Upper lobe of right lung (tissue), 1 donor: Measurements from ENCODE around the gene PIGN. TPM values are rescaled to one million over a fixed set of nuclear protein-coding genes. Genes with fewer than 3 reads are reported as not detected.

ENCODE experiments used
- ATAC-seq: fragments of 200-7000 bp; cut with Tn5 transposase; one replicate; pipeline ENCODE4 v1.9.1; 2020; ENCODE audit warnings: mild to moderate bottlenecking, moderate library complexity
- DNase-seq: peaks from one replicate; pipeline ENCODE4 v3.0.0-alpha.2; 2020
- H3K27ac ChIP-seq: fragments of 200-600 bp; one replicate; pipeline ENCODE4 v1.8.0; 2022
- H3K27me3 ChIP-seq: fragments of 200-600 bp; one replicate; pipeline ENCODE4 v1.8.0; 2022; ENCODE audit warnings: mild to moderate bottlenecking
- H3K36me3 ChIP-seq: fragments of 200-600 bp; one replicate; pipeline ENCODE4 v1.8.0; 2022
- H3K4me1 ChIP-seq: fragments of 200-600 bp; one replicate; pipeline ENCODE4 v1.8.0; 2022
- H3K4me3 ChIP-seq: fragments of 200-600 bp; one replicate; pipeline ENCODE4 v1.8.0; 2022; ENCODE audit warnings: mild to moderate bottlenecking
- H3K9me3 ChIP-seq: fragments of 200-600 bp; one replicate; pipeline ENCODE4 v1.8.0; 2022
- intact Hi-C: fragments of 100-400 bp; cut with DNase I; formaldehyde crosslinking; loops from one replicate; pipeline ENCODE4 v1.11.0; 2022
- total RNA-seq: library from RNA; stranded (reverse); fragmentation: NEBNext Ultra II Directional; extraction: Animal tissue kit (Norgen Biotek cat#: 25700); gene quantifications from one replicate; pipeline ENCODE4 v1.2.1, GENCODE V29; 2021
- TF ChIP-seq, protein P1 (sequence below): fragments of 200-600 bp; IDR thresholded peaks from one replicate; pipeline ENCODE4 v1.8.0; 2022; ENCODE audit warnings: antibody characterized with exemption
- donor health status: DM: no; HTN: yes; CAD: no; lungs with severe emphysema.

The PIGN gene
- total RNA-seq, 1 donor from 2014 or later: 25.2 TPM

DNA sequence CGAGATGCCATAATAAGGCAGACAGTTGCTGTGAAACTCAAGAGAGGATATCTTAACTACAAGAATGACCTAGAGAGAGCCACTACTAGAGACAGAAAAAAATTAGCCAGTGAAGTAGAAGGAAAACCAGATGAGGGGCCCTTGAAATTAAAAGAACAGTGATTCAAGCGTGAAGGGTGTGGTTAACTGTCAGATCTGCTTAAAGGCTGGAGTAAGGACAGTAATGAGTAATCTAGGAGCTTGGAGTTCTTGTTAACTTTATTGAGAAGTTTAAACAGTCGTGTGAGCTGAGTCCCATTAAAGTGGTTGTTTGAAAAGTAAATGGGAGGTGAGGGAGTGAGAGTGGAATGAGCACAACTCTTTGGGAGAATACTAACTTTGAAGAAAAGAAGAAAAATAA lies 21.3 kb downstream of the PIGN start:
- H3K4me3 ChIP-seq: no peak overlapping the region
- no peak for DNase-seq
- no peak for ATAC-seq
- no peaks in the 10 kb centered on the region for H3K36me3 ChIP-seq
- TF ChIP-seq, protein P1, sequence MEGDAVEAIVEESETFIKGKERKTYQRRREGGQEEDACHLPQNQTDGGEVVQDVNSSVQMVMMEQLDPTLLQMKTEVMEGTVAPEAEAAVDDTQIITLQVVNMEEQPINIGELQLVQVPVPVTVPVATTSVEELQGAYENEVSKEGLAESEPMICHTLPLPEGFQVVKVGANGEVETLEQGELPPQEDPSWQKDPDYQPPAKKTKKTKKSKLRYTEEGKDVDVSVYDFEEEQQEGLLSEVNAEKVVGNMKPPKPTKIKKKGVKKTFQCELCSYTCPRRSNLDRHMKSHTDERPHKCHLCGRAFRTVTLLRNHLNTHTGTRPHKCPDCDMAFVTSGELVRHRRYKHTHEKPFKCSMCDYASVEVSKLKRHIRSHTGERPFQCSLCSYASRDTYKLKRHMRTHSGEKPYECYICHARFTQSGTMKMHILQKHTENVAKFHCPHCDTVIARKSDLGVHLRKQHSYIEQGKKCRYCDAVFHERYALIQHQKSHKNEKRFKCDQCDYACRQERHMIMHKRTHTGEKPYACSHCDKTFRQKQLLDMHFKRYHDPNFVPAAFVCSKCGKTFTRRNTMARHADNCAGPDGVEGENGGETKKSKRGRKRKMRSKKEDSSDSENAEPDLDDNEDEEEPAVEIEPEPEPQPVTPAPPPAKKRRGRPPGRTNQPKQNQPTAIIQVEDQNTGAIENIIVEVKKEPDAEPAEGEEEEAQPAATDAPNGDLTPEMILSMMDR: no peak
- H3K4me1 ChIP-seq: no peaks in the 10 kb centered on the region
- H3K9me3 ChIP-seq: no peaks in the 10 kb centered on the region
- intact Hi-C loops: no loop called here
- H3K27ac ChIP-seq: no peak overlapping the region
- no peaks in the 10 kb centered on the region for H3K27me3 ChIP-seq

DNA sequence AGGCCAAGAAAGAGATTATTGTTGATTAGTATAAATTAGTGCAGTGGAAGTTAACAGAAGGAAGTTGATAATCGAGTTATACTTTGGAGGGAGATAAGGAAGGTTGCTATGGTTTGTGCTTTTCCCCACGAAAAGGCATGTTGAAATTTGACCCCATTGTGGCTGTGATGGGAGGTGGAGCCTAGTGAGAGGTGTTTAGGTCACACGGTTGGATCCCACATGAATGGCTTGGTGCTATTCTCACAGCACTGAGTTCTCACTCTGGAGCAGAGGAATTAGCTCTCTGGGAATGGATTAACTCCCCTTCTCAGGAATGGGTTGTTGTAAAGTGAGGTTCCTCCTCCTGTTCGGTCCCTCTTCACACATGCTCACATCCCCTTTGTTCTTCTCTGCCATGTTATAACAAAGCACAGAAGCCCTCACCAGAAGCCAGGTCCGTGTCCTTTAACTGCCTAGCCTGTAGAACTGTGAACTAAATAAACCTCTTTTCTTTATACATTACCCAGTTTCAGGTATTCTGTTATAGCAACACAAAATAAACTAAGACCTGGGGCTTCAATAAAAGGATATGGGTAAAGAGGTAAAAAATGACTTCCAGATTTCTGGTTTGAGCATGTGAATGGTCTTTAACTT lies 21.9 kb downstream of the PIGN start:
- Histone ChIP-seq H3K4me3 (no peak overlapping the region), H3K4me1 (no peaks in the 10 kb centered on the region), H3K27ac (no peak overlapping the region), H3K36me3 (no peaks in the 10 kb centered on the region), H3K9me3 (no peaks in the 10 kb centered on the region), H3K27me3 (no peaks in the 10 kb centered on the region)
- DNase-seq (no peak), ATAC-seq (no peak)
- TF ChIP-seq, protein P1: no peak
- intact Hi-C loops: no loop called here

DNA sequence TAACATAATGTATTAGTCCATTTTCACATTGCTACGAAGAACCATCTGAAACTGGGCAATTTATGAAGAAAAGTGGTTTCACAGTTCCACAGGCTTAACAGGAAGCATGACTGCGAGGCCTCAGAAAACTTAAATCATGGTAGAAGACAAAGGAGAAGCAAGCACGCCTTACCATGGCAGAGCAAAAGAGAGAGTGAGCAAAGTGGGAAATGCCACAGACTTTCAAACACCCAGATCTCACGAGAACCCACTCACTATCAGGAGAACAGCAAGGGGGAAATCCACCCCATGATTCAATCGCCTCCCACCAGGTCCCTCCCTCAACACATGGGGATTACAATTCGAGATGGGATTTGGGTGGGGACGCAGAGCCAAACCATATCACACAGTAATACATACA lies 22.5 kb downstream of the PIGN start:
- H3K27ac ChIP-seq: no peak overlapping the region
- H3K9me3 ChIP-seq: no peaks in the 10 kb centered on the region
- H3K4me1 ChIP-seq: no peaks in the 10 kb centered on the region
- intact Hi-C loops: no loop called here
- no peaks in the 10 kb centered on the region for H3K27me3 ChIP-seq
- no peak overlapping the region for H3K4me3 ChIP-seq
- ATAC-seq (no peak), DNase-seq (no peak)
- H3K36me3 ChIP-seq: no peaks in the 10 kb centered on the region
- TF ChIP-seq, protein P1: no peak

DNA sequence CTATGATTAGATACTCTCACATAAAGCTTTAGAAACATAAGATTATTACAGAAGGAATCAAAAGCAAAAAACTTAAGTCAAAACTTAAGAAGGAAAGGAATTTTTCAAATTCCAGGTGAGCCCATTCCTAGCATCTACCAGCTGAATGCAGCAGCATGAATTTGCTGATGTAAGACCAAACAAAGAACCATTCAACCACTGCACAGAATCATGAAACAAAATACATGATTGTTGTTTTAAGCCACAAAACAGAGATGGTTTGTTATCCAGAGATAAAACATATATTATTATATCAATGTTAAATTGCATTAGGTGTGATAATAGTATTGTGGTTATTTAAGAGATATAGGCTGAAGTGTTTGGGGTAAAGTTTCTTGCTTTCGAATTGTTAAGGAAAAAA lies 29.0 kb downstream of the PIGN start:
- no peaks in the 10 kb centered on the region for H3K4me1 ChIP-seq
- no peaks in the 10 kb centered on the region for H3K27me3 ChIP-seq
- TF ChIP-seq, protein P1: no peak
- no peak for DNase-seq
- no peak overlapping the region for H3K27ac ChIP-seq
- H3K9me3 ChIP-seq: no peaks in the 10 kb centered on the region
- peaks cover 18% of the 10 kb centered on the region for H3K36me3 ChIP-seq
- no peak overlapping the region for H3K4me3 ChIP-seq
- intact Hi-C loops: no loop called here
- ATAC-seq: no peak

DNA sequence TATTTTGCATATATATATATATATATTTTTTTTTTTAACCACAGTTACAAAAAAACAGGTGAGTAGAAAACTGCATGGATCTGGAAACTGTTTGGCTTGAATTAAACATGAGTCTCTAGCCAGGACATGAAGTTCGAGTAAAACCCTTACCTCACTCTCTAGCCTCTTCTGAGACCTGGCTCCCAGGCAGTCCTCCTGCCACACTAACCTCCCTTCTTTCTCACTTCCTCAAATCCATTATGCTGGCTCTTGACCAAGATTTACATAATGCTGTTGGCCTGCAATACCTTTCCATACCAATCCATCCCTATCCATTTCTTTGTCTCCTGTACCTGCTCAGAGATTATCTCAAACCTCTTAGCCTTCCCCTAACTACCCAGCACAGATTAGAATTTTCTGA lies 34.0 kb downstream of the PIGN start:
- DNase-seq (no peak), ATAC-seq (no peak)
- no peaks in the 10 kb centered on the region for H3K27me3 ChIP-seq
- H3K36me3 ChIP-seq: peaks cover 18% of the 10 kb centered on the region
- no peaks in the 10 kb centered on the region for H3K4me1 ChIP-seq
- H3K9me3 ChIP-seq: no peaks in the 10 kb centered on the region
- TF ChIP-seq, protein P1: no peak
- H3K4me3 ChIP-seq: no peak overlapping the region
- H3K27ac ChIP-seq: no peak overlapping the region
- intact Hi-C loops: no loop called here
